PC-9 (cell line): ENCODE data around the gene GALNT14.

ENCODE experiments used
- CTCF ChIP-seq: fragments of 200-600 bp; sonication (generic); conservative IDR thresholded peaks from 2 replicates; pipeline ENCODE4 v1.6.1; 2017; ENCODE audit warnings: mixed run types, antibody characterized with exemption, mild to moderate bottlenecking, moderate library complexity
- EZH2 ChIP-seq: fragments of 200-600 bp; sonication (generic); IDR thresholded peaks from 2 replicates; pipeline ENCODE4 v1.8.0; 2017; ENCODE audit warnings: antibody characterized with exemption, low read depth

- no peak for TF ChIP-seq EZH2
- TF ChIP-seq CTCF, result no peak
Observed at GRCh38 chr2:31065356-31065755, 72.9 kb downstream of the GALNT14 start.
